Lower leg skin (tissue), 4 donors: ENCODE measurements around the gene ZNF232. TPM values are rescaled to one million over a fixed set of nuclear protein-coding genes. Genes with fewer than 3 reads are reported as not detected.
"Not testable (repeated sequence)": the region's sequence is repeated elsewhere in the genome, so short reads cannot be mapped to it uniquely, and the experiment has no call there.

Experiments
- DNase-seq, 2 donors: peaks; one replicate each; pipeline ENCODE4 v3.0.0-alpha.2; 2019; ENCODE audit warnings: low spot score in 2 of 2
- H3K4me3 ChIP-seq: fragments of 200-600 bp; sonication (generic); 2 replicates; pipeline ENCODE4 v1.5.1; 2017; ENCODE audit warnings: mild to moderate bottlenecking, low read depth; ENCODE audit not compliant: poor library complexity, severe bottlenecking
- POLR2A ChIP-seq, 2 donors: fragments of 450-650 bp; IDR thresholded peaks; one replicate each; pipeline ENCODE4 v1.6.1; 2016 to 2017; ENCODE audit warnings: antibody characterized with exemption in 2 of 2, mild to moderate bottlenecking in 1 of 2, moderate library complexity in 1 of 2
- WGBS, 2 donors: methylation state at CpG; one replicate each; pipeline ENCODE4 v1.1.5; 2018; 5-methylcytosine and 5-hydroxymethylcytosine counted together
- intact Hi-C: fragments of 100-400 bp; cut with DNase I; formaldehyde crosslinking; loops from one replicate; pipeline ENCODE4 v1.15.0; 2023; ENCODE audit warnings: low total_unique reads
- total RNA-seq, 4 donors: library from RNA; depleted of rRNA; stranded (reverse); fragments of >200 nt; gene quantifications; one replicate each; pipeline ENCODE4 v1.1.0, GENCODE V29; 2016
- TF ChIP-seq, protein P1 (sequence below), 3 donors: fragments of 450-650 bp; IDR thresholded peaks; one replicate each; pipeline ENCODE4 v1.5.1; 2016; ENCODE audit warnings: antibody characterized with exemption in 3 of 3, mild to moderate bottlenecking in 3 of 3, moderate library complexity in 2 of 3

Gene ZNF232
- total RNA-seq, 4 donors from 2014 or later: 6.5 to 8.7 (median 8.6) TPM

DNA sequence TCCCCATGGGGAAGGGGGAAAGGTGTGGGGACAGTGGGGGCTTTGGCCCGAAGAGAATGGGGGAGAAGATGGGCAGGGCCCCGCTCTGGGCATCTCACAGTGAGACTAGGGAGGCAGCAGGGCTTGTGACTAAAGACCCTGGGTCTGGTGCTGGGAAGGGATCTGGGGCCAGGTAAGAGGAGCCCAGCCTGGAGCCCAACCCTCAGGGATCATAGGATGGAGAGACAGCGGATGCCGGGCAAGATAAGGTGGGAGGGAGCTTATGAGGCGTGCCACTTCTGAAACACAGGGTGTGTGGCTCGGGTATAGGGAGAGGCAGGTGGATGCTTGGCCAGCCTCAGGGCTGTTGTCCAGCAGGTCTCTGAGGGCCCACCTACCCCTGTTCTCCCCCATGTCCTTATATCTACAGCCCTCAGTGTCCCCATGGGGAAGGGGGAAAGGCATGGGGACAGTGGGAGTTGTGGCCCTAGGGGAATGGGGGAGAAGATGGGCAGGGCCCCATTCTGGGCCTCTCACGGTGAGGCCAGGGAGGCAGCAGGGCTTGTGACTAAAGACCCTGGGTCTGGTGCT is 19.6 kb upstream of the ZNF232 start:
- no peak for DNase-seq
- TF ChIP-seq, protein P1, sequence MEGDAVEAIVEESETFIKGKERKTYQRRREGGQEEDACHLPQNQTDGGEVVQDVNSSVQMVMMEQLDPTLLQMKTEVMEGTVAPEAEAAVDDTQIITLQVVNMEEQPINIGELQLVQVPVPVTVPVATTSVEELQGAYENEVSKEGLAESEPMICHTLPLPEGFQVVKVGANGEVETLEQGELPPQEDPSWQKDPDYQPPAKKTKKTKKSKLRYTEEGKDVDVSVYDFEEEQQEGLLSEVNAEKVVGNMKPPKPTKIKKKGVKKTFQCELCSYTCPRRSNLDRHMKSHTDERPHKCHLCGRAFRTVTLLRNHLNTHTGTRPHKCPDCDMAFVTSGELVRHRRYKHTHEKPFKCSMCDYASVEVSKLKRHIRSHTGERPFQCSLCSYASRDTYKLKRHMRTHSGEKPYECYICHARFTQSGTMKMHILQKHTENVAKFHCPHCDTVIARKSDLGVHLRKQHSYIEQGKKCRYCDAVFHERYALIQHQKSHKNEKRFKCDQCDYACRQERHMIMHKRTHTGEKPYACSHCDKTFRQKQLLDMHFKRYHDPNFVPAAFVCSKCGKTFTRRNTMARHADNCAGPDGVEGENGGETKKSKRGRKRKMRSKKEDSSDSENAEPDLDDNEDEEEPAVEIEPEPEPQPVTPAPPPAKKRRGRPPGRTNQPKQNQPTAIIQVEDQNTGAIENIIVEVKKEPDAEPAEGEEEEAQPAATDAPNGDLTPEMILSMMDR (IDR thresholded peaks at IDR 0.05): no peak
- no peak for TF ChIP-seq POLR2A (IDR thresholded peaks at IDR 0.05)
- no peak overlapping the region for H3K4me3 ChIP-seq
- 81 to 90% methylated on average over 7 of the region's 7 CpGs for WGBS, 2 donors
- intact Hi-C loops: no loop called here

DNA sequence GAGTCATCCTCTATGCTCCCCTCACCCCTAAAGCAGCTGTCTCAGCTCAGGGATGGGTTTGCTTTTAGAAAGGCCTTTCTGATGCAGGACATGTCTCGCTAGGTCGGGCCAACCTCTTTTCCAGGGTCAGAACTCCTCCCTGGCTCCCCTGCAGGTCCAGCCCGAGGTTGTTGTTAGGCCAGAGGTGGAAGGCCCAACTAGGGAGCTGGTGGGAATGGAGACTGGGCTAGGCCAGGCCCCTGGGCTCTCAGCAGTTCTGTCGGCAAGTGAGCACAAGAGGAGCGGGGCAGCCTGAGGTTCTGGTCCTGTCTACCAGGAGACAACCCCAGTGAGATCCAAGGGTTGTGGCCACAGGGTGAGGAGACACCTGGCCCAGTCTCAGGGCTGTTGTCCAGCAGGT is 19.0 kb upstream of the ZNF232 start:
- WGBS, 2 donors: 75 to 90% methylated on average over 5 of the region's 5 CpGs
- intact Hi-C loops, H3K4me3 ChIP-seq: not testable (repeated sequence)
- DNase-seq: peak in 1 of 2 donors; percentile 62

DNA sequence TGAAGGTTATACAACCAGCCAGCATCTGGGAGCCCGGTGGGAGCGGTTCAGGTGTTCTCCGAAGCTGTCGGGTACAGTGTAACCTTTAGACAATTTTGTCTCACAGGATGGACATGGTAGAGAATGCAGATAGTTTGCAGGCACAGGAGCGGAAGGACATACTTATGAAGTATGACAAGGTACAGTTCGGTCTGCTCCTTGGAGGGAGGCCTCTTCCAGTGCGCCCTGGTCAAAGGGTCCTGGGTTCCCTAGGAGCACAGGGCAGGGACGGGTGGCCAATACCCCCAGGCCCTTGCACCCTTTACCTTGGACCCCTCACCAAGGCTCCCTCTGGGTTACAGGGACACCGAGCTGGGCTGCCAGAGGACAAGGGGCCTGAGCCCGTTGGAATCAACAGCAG is 18.6 kb upstream of the ZNF232 start:
- H3K4me3 ChIP-seq, DNase-seq, intact Hi-C loops: not testable (repeated sequence)
- 90 to 92% methylated on average over 10 of the region's 10 CpGs for WGBS, 2 donors

DNA sequence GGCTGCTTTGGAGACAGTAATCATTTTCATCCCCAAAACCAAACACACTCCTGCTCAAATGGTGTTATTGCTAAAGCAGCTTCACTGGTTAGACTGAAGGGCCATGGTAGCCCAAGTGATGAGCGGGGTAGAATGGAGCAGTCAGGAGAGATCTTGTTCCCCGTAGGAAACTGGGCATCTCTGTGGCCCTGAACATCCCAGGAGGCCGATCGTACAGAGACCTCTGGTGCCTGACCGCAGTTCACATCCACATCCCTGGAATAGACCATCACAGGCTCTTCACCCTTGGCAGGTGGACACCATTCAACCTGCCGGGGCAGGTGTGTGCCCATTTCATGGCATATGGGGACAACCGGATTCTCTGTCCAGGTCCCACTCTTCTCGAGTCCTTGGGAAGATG is 18.1 kb upstream of the ZNF232 start:
- 89 to 90% methylated on average over 8 of the region's 8 CpGs for WGBS, 2 donors
- peak in 1 of 2 donors; percentile 56 for DNase-seq
- H3K4me3 ChIP-seq, intact Hi-C loops: not testable (repeated sequence)

DNA sequence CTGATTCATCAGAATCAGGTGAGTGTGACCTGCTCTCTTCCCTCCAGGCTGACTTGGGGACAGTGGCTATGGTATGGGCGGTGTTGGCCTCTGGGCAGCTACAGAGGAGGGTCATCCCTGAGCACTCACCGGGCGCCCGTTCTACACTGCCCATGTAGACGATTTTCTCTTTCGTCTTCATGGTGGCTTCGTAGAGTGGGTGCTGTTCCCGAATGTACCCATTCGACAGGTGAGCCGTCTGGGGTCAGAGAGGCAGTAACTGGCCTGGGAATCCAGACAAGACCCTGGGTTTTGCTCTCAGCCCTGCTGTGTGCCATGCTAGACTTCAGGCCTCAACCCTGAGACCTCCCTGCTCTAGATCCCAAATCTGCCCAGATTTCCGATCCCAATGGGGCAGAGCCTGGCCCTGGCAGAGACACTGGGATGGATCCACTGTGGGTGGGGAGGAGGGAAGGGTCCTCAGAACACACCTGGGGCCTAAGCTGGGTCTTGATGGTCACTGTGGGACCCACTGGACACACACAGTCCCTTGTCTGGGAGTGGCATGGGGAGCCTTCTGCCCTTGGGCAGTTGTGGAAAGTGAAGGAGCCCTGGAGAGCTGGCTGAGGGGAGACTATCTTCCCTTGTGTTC is 17.3 kb upstream of the ZNF232 start:
- peak in 1 of 2 donors; percentile 59 for DNase-seq
- WGBS, 2 donors: 79 to 92% methylated on average over 11 of the region's 11 CpGs
- TF ChIP-seq POLR2A (IDR thresholded peaks at IDR 0.05): no peak
- TF ChIP-seq, protein P1 (IDR thresholded peaks at IDR 0.05): no peak
- intact Hi-C loops: no loop called here
- H3K4me3 ChIP-seq: no peak overlapping the region

DNA sequence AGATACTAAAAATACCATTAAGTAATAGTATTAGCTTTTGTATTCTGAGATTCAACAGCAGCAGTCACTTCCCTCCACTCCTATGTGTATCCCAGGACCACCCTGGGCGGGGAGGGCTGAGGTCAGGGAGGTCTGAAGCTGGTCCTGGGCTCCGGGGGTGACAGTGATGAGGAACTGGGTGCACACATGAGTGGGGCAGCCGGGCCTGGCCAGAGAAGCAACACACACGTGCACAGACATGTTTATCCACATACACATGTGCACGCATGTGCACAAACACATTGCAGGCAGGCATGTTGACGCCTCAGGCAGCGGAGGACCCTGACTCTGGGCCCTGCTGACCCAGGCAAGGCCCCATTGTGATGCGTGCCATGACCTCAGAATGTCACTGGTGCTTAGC is 16.7 kb upstream of the ZNF232 start:
- intact Hi-C loops: not testable (repeated sequence)
- DNase-seq: peak in 1 of 2 donors; percentile 72
- 70 to 76% methylated on average over 8 of the region's 8 CpGs for WGBS, 2 donors

DNA sequence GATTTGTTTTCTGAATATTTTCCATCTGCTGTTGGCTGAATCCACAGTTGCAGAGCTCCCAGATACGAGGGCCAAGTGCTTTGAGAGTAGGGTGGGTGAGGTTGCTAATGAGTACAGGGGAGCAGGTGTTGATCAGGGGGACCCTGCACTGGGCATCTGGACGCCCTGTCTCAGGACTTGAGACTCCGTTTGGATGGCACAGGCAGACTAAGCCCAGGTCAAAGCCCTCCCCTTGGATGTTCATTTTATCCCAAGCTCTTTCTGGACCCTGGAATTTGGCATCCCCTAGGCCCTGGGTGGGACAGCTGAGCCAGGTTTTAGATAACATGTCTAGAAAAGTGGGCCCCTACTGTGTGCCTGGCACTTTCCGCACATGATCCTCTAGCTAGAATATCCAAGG is 16.2 kb upstream of the ZNF232 start:
- DNase-seq: peak in 1 of 2 donors; percentile 42
- 79 to 80% methylated on average over 4 of the region's 4 CpGs for WGBS, 2 donors
- TF ChIP-seq POLR2A (IDR thresholded peaks at IDR 0.05): no peak
- TF ChIP-seq, protein P1 (IDR thresholded peaks at IDR 0.05): no peak
- intact Hi-C loops: no loop called here
- no peak overlapping the region for H3K4me3 ChIP-seq

More for the DNA sequence above, 16.7 kb upstream of the ZNF232 start:
- H3K4me3 ChIP-seq: not testable (repeated sequence)
